ENCODE measurements around the gene DCDC2C.

DCDC2C gene

GRCh38 chr2:3827673-3828575 is 124.5 kb downstream of the DCDC2C start:
- peak; percentile 15 for DNase-seq (ENCODE audit: low spot score)

- no peak for DNase-seq (ENCODE audit: low spot score)
Observed at GRCh38 chr2:3830796-3831195, 127.4 kb downstream of the DCDC2C start.

- DNase-seq (ENCODE audit: low spot score), result no peak
Observed at GRCh38 chr2:3837086-3837485, 133.7 kb downstream of the DCDC2C start.

GRCh38 chr2:3838348-3838747 is 135.0 kb downstream of the DCDC2C start:
- DNase-seq (ENCODE audit: low spot score), result no peak

- no peak for DNase-seq (ENCODE audit: low spot score)
Observed at GRCh38 chr2:3839476-3839875, 136.1 kb downstream of the DCDC2C start.

GRCh38 chr2:3840611-3841155 is 137.3 kb downstream of the DCDC2C start:
- DNase-seq (ENCODE audit: low spot score), result no peak

- no peak for DNase-seq (ENCODE audit: low spot score)
Observed at GRCh38 chr2:3847397-3848052, 144.2 kb downstream of the DCDC2C start.

GRCh38 chr2:3848776-3849175 is 145.4 kb downstream of the DCDC2C start:
- DNase-seq (ENCODE audit: low spot score), result no peak

- DNase-seq (ENCODE audit: low spot score), result no peak
Observed at GRCh38 chr2:3849213-3849612, 145.8 kb downstream of the DCDC2C start.

- no peak for DNase-seq (ENCODE audit: low spot score)
Observed at GRCh38 chr2:3857576-3857975, 154.2 kb downstream of the DCDC2C start.

GRCh38 chr2:3864943-3865865 is 161.8 kb downstream of the DCDC2C start:
- DNase-seq (ENCODE audit: low spot score), result no peak

- DNase-seq (ENCODE audit: low spot score), result no peak
Observed at GRCh38 chr2:3867469-3867868, 164.1 kb downstream of the DCDC2C start.

- DNase-seq (ENCODE audit: low spot score), result no peak
Observed at GRCh38 chr2:3868012-3868805, 164.8 kb downstream of the DCDC2C start.

GRCh38 chr2:3870222-3870621 is 166.8 kb downstream of the DCDC2C start:
- no peak for DNase-seq (ENCODE audit: low spot score)

GRCh38 chr2:3871002-3871401 is 167.6 kb downstream of the DCDC2C start:
- DNase-seq (ENCODE audit: low spot score), result no peak

GRCh38 chr2:3872451-3872850 is 169.1 kb downstream of the DCDC2C start:
- no peak for DNase-seq (ENCODE audit: low spot score)

GRCh38 chr2:3873899-3874298 is 170.5 kb downstream of the DCDC2C start:
- no peak for DNase-seq (ENCODE audit: low spot score)

GRCh38 chr2:3876221-3876620 is 172.8 kb downstream of the DCDC2C start:
- no peak for DNase-seq (ENCODE audit: low spot score)

- no peak for DNase-seq (ENCODE audit: low spot score)
Observed at GRCh38 chr2:3876685-3877084, 173.3 kb downstream of the DCDC2C start.

GRCh38 chr2:3885629-3886628 is 182.6 kb downstream of the DCDC2C start:
- DNase-seq (ENCODE audit: low spot score), result no peak

All from germinal center (tissue), 1 donor.